ENCODE results near the gene ARSA.
"Not testable (repeated sequence)": the region's sequence is repeated elsewhere in the genome, so short reads cannot be mapped to it uniquely, and the experiment has no call there.

The ARSA gene

GRCh38 chr22:50621948-50622722 is 5.8 kb downstream of the ARSA start:
- Histone ChIP-seq H3K9ac (ENCODE audit: low read depth in 1 of 2, low read length in 2 of 2) (peak overlapping the region; percentile 43 to 72), H3K4me1 (ENCODE audit: control insufficient read depth in 1 of 2, insufficient read depth in 2 of 2, low read length in 2 of 2) (peaks cover 44 to 53% of the 10 kb centered on the region in 2 donors), H3K9me3 (ENCODE audit: control insufficient read depth in 1 of 2, low read length in 2 of 2) (no peaks in the 10 kb centered on the region), H3K27me3 (ENCODE audit: control insufficient read depth in 1 of 2, insufficient read depth in 2 of 2, low read length in 2 of 2) (no peaks in the 10 kb centered on the region), H3K4me3 (ENCODE audit: low read depth in 1 of 2, low read length in 2 of 2) (peak overlapping the region; percentile 65 to 74), H3K36me3 (ENCODE audit: control insufficient read depth in 1 of 2, insufficient read depth in 2 of 2, low read length in 2 of 2) (peaks cover 0 to 4% of the 10 kb centered on the region in 2 donors), H3K27ac (ENCODE audit: low read depth, low read length) (peak overlapping the region; percentile 90)

- H3K9ac ChIP-seq (ENCODE audit: low read depth in 1 of 2, low read length in 2 of 2): peak overlapping the region; percentile 43 to 72
- no peaks in the 10 kb centered on the region for H3K9me3 ChIP-seq (ENCODE audit: control insufficient read depth in 1 of 2, low read length in 2 of 2)
- H3K36me3 ChIP-seq (ENCODE audit: control insufficient read depth in 1 of 2, insufficient read depth in 2 of 2, low read length in 2 of 2): peaks cover 0 to 4% of the 10 kb centered on the region in 2 donors
- no peaks in the 10 kb centered on the region for H3K27me3 ChIP-seq (ENCODE audit: control insufficient read depth in 1 of 2, insufficient read depth in 2 of 2, low read length in 2 of 2)
- H3K27ac ChIP-seq (ENCODE audit: low read depth, low read length): peak overlapping the region; percentile 41
- H3K4me3 ChIP-seq (ENCODE audit: low read depth in 1 of 2, low read length in 2 of 2): peak overlapping the region; percentile 65 to 74
- H3K4me1 ChIP-seq (ENCODE audit: control insufficient read depth in 1 of 2, insufficient read depth in 2 of 2, low read length in 2 of 2): peaks cover 41 to 46% of the 10 kb centered on the region in 2 donors
Observed at GRCh38 chr22:50621356-50621880, 6.5 kb downstream of the ARSA start.

GRCh38 chr22:50620593-50621355 is 7.2 kb downstream of the ARSA start:
- no peaks in the 10 kb centered on the region for H3K9me3 ChIP-seq (ENCODE audit: control insufficient read depth in 1 of 2, low read length in 2 of 2)
- peak overlapping the region; percentile 43 to 72 for H3K9ac ChIP-seq (ENCODE audit: low read depth in 1 of 2, low read length in 2 of 2)
- peak overlapping the region; percentile 65 to 74 for H3K4me3 ChIP-seq (ENCODE audit: low read depth in 1 of 2, low read length in 2 of 2)
- H3K27me3 ChIP-seq (ENCODE audit: control insufficient read depth in 1 of 2, insufficient read depth in 2 of 2, low read length in 2 of 2): no peaks in the 10 kb centered on the region
- H3K36me3 ChIP-seq (ENCODE audit: control insufficient read depth in 1 of 2, insufficient read depth in 2 of 2, low read length in 2 of 2): peaks cover 0 to 4% of the 10 kb centered on the region in 2 donors
- peaks cover 40 to 41% of the 10 kb centered on the region in 2 donors for H3K4me1 ChIP-seq (ENCODE audit: control insufficient read depth in 1 of 2, insufficient read depth in 2 of 2, low read length in 2 of 2)
- no peak overlapping the region for H3K27ac ChIP-seq (ENCODE audit: low read depth, low read length)

- not testable (repeated sequence) for H3K36me3 ChIP-seq (ENCODE audit: control insufficient read depth in 1 of 2, insufficient read depth in 2 of 2, low read length in 2 of 2); H3K9ac ChIP-seq (ENCODE audit: low read depth in 1 of 2, low read length in 2 of 2); H3K9me3 ChIP-seq (ENCODE audit: control insufficient read depth in 1 of 2, low read length in 2 of 2); H3K4me3 ChIP-seq (ENCODE audit: low read depth in 1 of 2, low read length in 2 of 2); H3K27me3 ChIP-seq (ENCODE audit: control insufficient read depth in 1 of 2, insufficient read depth in 2 of 2, low read length in 2 of 2); H3K27ac ChIP-seq (ENCODE audit: low read depth, low read length)
- peaks cover 6 to 13% of the 10 kb centered on the region in 2 donors for H3K4me1 ChIP-seq (ENCODE audit: control insufficient read depth in 1 of 2, insufficient read depth in 2 of 2, low read length in 2 of 2)
Observed at GRCh38 chr22:50614296-50614695, 13.7 kb downstream of the ARSA start.

- Histone ChIP-seq H3K36me3 (ENCODE audit: control insufficient read depth in 1 of 2, insufficient read depth in 2 of 2, low read length in 2 of 2) (no peaks in the 10 kb centered on the region), H3K9me3 (ENCODE audit: control insufficient read depth in 1 of 2, low read length in 2 of 2) (no peaks in the 10 kb centered on the region), H3K27me3 (ENCODE audit: control insufficient read depth in 1 of 2, insufficient read depth in 2 of 2, low read length in 2 of 2) (peaks cover 0 to 6% of the 10 kb centered on the region in 2 donors), H3K4me1 (ENCODE audit: control insufficient read depth in 1 of 2, insufficient read depth in 2 of 2, low read length in 2 of 2) (peaks cover 6 to 13% of the 10 kb centered on the region in 2 donors), H3K27ac (ENCODE audit: low read depth, low read length) (peak overlapping the region; percentile 75), H3K9ac (ENCODE audit: low read depth in 1 of 2, low read length in 2 of 2) (peak overlapping the region; percentile 21 to 43), H3K4me3 (ENCODE audit: low read depth in 1 of 2, low read length in 2 of 2) (peak overlapping the region in 1 of 2 donors; percentile 6)
Observed at GRCh38 chr22:50613291-50613981, 14.5 kb downstream of the ARSA start.

- no peaks in the 10 kb centered on the region for H3K36me3 ChIP-seq (ENCODE audit: control insufficient read depth in 1 of 2, insufficient read depth in 2 of 2, low read length in 2 of 2)
- H3K9me3 ChIP-seq (ENCODE audit: control insufficient read depth in 1 of 2, low read length in 2 of 2): no peaks in the 10 kb centered on the region
- H3K27ac ChIP-seq (ENCODE audit: low read depth, low read length): peak overlapping the region; percentile 75
- peaks cover 6 to 13% of the 10 kb centered on the region in 2 donors for H3K4me1 ChIP-seq (ENCODE audit: control insufficient read depth in 1 of 2, insufficient read depth in 2 of 2, low read length in 2 of 2)
- peaks cover 1 to 6% of the 10 kb centered on the region in 2 donors for H3K27me3 ChIP-seq (ENCODE audit: control insufficient read depth in 1 of 2, insufficient read depth in 2 of 2, low read length in 2 of 2)
- H3K9ac ChIP-seq (ENCODE audit: low read depth in 1 of 2, low read length in 2 of 2): peak overlapping the region in 1 of 2 donors; percentile 21
- peak overlapping the region in 1 of 2 donors; percentile 29 for H3K4me3 ChIP-seq (ENCODE audit: low read depth in 1 of 2, low read length in 2 of 2)
Observed at GRCh38 chr22:50612528-50613221, 15.3 kb downstream of the ARSA start.

- peaks cover 6% of the 10 kb centered on the region in 2 donors for H3K27me3 ChIP-seq (ENCODE audit: control insufficient read depth in 1 of 2, insufficient read depth in 2 of 2, low read length in 2 of 2)
- no peak overlapping the region for H3K27ac ChIP-seq (ENCODE audit: low read depth, low read length)
- H3K4me1 ChIP-seq (ENCODE audit: control insufficient read depth in 1 of 2, insufficient read depth in 2 of 2, low read length in 2 of 2): peaks cover 6 to 13% of the 10 kb centered on the region in 2 donors
- H3K36me3 ChIP-seq (ENCODE audit: control insufficient read depth in 1 of 2, insufficient read depth in 2 of 2, low read length in 2 of 2): no peaks in the 10 kb centered on the region
- H3K4me3 ChIP-seq (ENCODE audit: low read depth in 1 of 2, low read length in 2 of 2): peak overlapping the region in 1 of 2 donors; percentile 29
- no peak overlapping the region for H3K9ac ChIP-seq (ENCODE audit: low read depth in 1 of 2, low read length in 2 of 2)
- no peaks in the 10 kb centered on the region for H3K9me3 ChIP-seq (ENCODE audit: control insufficient read depth in 1 of 2, low read length in 2 of 2)
Observed at GRCh38 chr22:50612168-50612527, 15.8 kb downstream of the ARSA start.

- Histone ChIP-seq H3K9ac (ENCODE audit: low read depth in 1 of 2, low read length in 2 of 2) (no peak overlapping the region), H3K36me3 (ENCODE audit: control insufficient read depth in 1 of 2, insufficient read depth in 2 of 2, low read length in 2 of 2) (no peaks in the 10 kb centered on the region), H3K27me3 (ENCODE audit: control insufficient read depth in 1 of 2, insufficient read depth in 2 of 2, low read length in 2 of 2) (peaks cover 6 to 8% of the 10 kb centered on the region in 2 donors), H3K4me1 (ENCODE audit: control insufficient read depth in 1 of 2, insufficient read depth in 2 of 2, low read length in 2 of 2) (peaks cover 6 to 13% of the 10 kb centered on the region in 2 donors), H3K4me3 (ENCODE audit: low read depth in 1 of 2, low read length in 2 of 2) (no peak overlapping the region), H3K27ac (ENCODE audit: low read depth, low read length) (no peak overlapping the region), H3K9me3 (ENCODE audit: control insufficient read depth in 1 of 2, low read length in 2 of 2) (no peaks in the 10 kb centered on the region)
Observed at GRCh38 chr22:50611341-50612060, 16.5 kb downstream of the ARSA start.

- Histone ChIP-seq H3K9ac (ENCODE audit: low read depth in 1 of 2, low read length in 2 of 2) (no peak overlapping the region), H3K27me3 (ENCODE audit: control insufficient read depth in 1 of 2, insufficient read depth in 2 of 2, low read length in 2 of 2) (peaks cover 6 to 12% of the 10 kb centered on the region in 2 donors), H3K27ac (ENCODE audit: low read depth, low read length) (no peak overlapping the region)
Observed at GRCh38 chr22:50610581-50610980, 17.4 kb downstream of the ARSA start.

More at GRCh38 chr22:50610581-50610980, 17.4 kb downstream of the ARSA start:
- Histone ChIP-seq H3K9me3 (ENCODE audit: control insufficient read depth in 1 of 2, low read length in 2 of 2) (no peaks in the 10 kb centered on the region), H3K4me1 (ENCODE audit: control insufficient read depth in 1 of 2, insufficient read depth in 2 of 2, low read length in 2 of 2) (peaks cover 6 to 13% of the 10 kb centered on the region in 2 donors), H3K4me3 (ENCODE audit: low read depth in 1 of 2, low read length in 2 of 2) (no peak overlapping the region), H3K36me3 (ENCODE audit: control insufficient read depth in 1 of 2, insufficient read depth in 2 of 2, low read length in 2 of 2) (no peaks in the 10 kb centered on the region)
